Dermis microvascular lymphatic vessel endothelial cell (primary cell): ENCODE results near the gene ADRA1B. TPM values are rescaled to one million over a fixed set of nuclear protein-coding genes. Genes with fewer than 3 reads are reported as not detected.
A peak's percentile ranks its signal among the peaks of the same experiment; 100 is the strongest.

Source experiments
- DNase-seq, 2 donors: peaks; one replicate each; pipeline versions ENCODE4 v3.0.0 to v3.0.0-alpha.2; 2010; ENCODE audit warnings: low read depth in 2 of 2
- total RNA-seq: library from RNA; depleted of rRNA; stranded (reverse); fragments of >200 nt; gene quantifications from 2 replicates; pipeline ENCODE4 v1.2.1, GENCODE V29; 2014

The ADRA1B gene
- total RNA-seq, 1 donor from 2014 or later = under 0.01 TPM

- no peak for DNase-seq
Observed at GRCh38 chr5:159901308-159901707, 15.0 kb upstream of the ADRA1B start.

- no peak for DNase-seq
Observed at GRCh38 chr5:159901772-159902171, 14.5 kb upstream of the ADRA1B start.

DNA sequence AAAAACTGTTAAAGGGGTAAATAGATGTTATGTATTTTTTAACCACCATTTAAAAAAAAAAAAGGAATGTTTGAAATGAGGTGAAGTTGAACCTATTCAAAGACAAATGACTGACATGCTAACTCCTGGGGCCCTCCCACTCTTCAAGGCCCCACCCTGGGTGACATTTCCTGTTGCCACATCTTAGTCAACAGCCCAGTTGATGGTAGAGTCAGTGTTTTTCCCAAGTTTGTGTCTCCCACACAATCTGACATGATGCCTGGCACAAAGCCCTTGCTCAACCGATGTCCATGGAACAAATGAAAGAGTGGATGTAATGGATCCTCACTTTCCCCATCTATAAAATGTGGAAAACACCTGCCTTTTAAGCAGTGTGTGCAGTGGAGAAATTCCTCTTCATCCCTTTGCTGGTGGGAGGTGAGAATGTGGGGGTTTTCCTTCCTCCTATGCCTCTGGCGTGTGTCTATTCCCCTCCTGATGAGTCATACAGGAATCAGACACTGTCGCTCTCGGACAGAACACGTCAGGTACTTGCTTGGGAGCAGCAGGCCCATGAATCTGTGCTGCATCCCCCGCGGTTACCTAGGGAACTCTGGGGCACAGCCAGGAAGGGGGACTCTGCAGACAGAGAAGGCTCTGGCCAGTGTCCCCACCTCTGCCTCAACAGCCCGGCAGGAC lies 13.7 kb upstream of the ADRA1B start:
- peak; percentile 29 to 76 for DNase-seq

GRCh38 chr5:159903131-159903530 lies 13.2 kb upstream of the ADRA1B start:
- no peak for DNase-seq

GRCh38 chr5:159904874-159905273 lies 11.4 kb upstream of the ADRA1B start:
- DNase-seq = no peak

- peak in 1 of 2 donors; percentile 37 for DNase-seq
Observed at GRCh38 chr5:159905496-159905895, 10.8 kb upstream of the ADRA1B start.

DNA sequence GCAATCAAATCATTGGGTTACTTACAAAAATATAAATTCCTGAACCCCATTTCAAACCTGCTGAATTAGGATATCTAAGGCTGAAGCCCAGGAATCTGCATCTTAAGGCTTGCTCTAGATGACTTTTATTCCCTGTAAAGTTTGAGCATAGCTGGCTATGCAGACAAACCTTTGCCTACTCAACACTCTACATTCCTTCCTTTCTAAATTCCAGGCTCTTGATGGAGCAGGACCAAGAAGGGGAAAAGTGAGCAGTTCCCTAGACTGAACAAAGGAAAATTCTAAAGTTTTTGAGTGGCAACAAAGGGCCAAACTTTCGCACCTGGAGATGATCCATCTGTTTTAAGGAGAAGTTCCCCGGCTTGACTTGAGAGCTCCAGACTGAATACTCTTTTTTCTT lies 9.8 kb upstream of the ADRA1B start:
- DNase-seq = no peak

- no peak for DNase-seq
Observed at GRCh38 chr5:159906943-159907342, 9.3 kb upstream of the ADRA1B start.

- peak in 1 of 2 donors; percentile 46 for DNase-seq
Observed at GRCh38 chr5:159907689-159908590, 8.3 kb upstream of the ADRA1B start.

DNA sequence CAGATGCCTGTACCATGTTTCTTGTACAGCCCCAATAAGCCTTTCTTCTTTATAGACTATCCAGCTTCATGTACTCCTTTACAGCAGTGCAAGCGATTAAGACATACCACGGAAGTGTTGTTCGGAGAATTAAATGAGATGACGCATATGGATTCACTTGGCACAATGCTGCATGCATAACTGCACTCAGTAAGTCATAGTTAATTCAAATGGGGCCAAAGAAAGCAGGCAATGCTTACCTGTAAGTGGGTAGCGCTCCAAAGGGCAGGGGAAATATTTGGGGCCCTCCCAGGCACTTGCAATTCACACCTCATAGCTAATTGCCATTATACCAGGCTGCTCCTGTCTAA lies 7.7 kb upstream of the ADRA1B start:
- DNase-seq = peak in 1 of 2 donors; percentile 49

DNA sequence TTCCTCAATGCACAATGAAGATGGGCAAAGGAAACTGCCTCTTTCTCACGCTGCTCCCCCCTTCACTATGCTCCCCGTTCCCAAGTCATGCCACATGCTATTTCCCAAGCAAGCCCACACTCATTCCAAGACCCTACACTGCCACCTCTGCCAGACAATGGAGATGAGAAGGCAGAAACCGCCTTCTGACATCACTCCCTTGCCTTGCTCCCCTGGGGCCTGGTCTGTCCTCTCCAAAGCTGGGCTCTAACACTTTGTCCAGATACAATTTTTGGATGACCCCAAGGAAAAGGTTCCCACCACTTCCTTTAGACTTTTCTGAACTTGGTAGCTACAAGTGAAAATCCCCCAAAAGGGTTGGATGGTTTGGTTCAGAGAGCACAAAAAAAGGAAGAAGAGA lies 7.2 kb upstream of the ADRA1B start:
- DNase-seq = no peak

DNA sequence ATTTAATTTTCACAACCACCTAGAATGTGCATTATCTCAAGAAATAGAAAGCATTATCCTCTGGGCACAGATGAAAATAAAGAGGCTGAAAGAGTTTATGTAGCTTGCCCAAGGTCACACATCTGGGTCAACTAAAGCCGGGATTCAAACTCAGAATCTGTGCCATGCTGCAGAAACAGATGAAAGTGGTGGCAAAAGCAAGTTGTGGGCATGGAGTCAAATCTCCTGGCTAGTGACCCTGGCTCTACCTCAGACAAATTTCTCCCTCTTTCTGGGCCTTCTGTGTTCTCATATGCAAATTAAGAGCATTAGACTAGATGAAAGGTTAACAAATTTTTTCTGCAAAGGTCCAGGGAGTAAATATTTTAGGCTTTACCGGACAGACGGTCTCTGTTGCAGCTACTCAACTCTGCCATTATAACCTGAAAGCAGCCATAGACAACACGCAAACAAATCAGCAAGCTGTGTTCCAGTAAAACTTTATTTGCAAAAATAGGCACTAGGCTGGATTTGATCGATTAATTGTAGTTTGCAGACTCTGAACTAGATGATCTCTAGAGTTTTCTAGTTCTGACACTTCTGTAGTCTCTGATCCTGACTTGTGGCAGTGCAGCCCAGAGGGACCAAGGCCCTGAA lies 6.0 kb upstream of the ADRA1B start:
- DNase-seq = no peak

DNA sequence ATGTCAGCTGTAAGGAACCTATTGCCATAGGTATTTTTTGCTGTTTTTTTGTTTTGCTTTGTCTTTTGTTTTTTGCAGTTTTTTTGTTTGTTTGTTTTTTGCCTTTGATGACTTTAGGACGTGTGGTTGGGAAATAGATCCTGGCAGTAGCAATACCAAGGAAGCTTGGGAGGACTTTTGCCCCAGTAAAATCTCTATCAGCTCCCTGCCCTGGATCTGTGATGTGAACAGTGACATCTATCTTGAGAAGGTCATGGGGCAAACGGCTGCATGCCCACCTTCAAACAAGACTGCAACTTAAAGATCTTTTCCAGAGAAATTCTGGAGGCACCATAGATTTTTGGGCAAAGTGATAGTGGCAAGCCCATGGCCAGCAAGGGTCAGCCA lies 5.4 kb upstream of the ADRA1B start:
- no peak for DNase-seq

- DNase-seq = no peak
Observed at GRCh38 chr5:159911349-159911748, 4.9 kb upstream of the ADRA1B start.

- peak in 1 of 2 donors; percentile 84 for DNase-seq
Observed at GRCh38 chr5:159912033-159912800, 4.1 kb upstream of the ADRA1B start.

GRCh38 chr5:159913048-159913447 lies 3.2 kb upstream of the ADRA1B start:
- peak in 1 of 2 donors; percentile 47 for DNase-seq

DNA sequence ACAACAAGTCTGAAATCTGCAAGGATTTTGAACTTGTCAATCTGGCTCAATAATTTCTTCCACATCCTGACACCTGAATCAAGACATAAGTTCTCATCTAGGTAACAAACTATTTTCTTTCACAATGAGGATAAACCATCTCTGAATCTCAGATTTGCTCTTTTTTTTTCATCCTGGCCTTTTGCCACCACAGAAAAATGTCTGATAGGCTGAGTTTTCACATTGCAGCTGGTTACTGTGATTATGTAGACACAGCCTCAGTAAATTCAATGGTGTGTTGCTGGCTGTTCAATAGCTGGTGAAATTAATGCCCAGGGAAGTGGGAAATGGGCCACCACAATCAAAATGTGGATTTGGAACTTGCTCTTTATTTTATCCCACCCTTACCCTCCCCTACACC lies 2.8 kb upstream of the ADRA1B start:
- no peak for DNase-seq

GRCh38 chr5:159916841-159917761 lies 819 bp downstream of the ADRA1B start:
- DNase-seq = no peak

GRCh38 chr5:159917994-159918393 lies 1.7 kb downstream of the ADRA1B start:
- no peak for DNase-seq

GRCh38 chr5:159921721-159922120 lies 5.4 kb downstream of the ADRA1B start:
- no peak for DNase-seq

DNA sequence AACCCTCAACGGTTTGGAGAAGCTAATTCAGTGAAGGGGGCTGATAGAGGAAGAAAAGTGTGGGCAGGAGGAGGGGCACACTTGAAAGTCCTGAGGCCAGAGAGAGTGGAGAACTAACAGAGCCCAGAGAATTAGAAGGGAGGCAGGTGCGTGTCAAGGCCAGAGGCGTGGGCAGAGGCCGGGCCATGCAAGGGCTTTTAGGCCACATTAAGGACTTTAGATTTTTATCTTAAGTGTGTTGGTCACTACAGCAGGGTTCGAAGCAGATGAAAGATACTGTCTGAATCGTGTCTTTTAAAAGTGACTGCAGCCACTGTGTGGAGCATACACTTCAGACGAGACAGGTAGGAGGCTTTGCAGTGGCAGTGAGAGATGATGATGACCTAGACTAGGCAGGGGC lies 6.7 kb downstream of the ADRA1B start:
- no peak for DNase-seq
